K562 (cell line): ENCODE measurements around the gene SBNO1. TPM values are rescaled to one million over a fixed set of nuclear protein-coding genes. Genes with fewer than 3 reads are reported as not detected.
"Not testable (repeated sequence)": the region's sequence is repeated elsewhere in the genome, so short reads cannot be mapped to it uniquely, and the experiment has no call there.

Source experiments
- DACH1 ChIP-seq: fragments of 450-650 bp; IDR thresholded peaks from 2 replicates; pipeline ENCODE4 v1.6.1; 2018; ENCODE audit not compliant: partially characterized antibody
- EP400 ChIP-seq: fragments of 450-650 bp; IDR thresholded peaks from 2 replicates; pipeline ENCODE4 v1.6.1; 2017; ENCODE audit warnings: antibody characterized with exemption, mild to moderate bottlenecking, moderate library complexity
- ETV1 ChIP-seq: fragments of 450-650 bp; conservative IDR thresholded peaks from 2 replicates; pipeline ENCODE4 v1.6.1; 2016; ENCODE audit warnings: missing genetic modification characterization, control low read depth, low read depth, missing compliant biosample characterization
- HDAC1 ChIP-seq, 2 experiments: fragments of 450-650 bp; IDR thresholded peaks; 2 replicates each; pipeline ENCODE4 v1.6.1; 2016 to 2017; ENCODE audit warnings: inconsistent platforms in 1 of 2, mild to moderate bottlenecking in 1 of 2, moderate library complexity in 1 of 2
- LEF1 ChIP-seq: fragments of 450-650 bp; IDR thresholded peaks from 2 replicates; pipeline ENCODE4 v1.6.1; 2016; ENCODE audit warnings: mild to moderate bottlenecking
- MAFG ChIP-seq: fragments of 450-650 bp; conservative IDR thresholded peaks from 2 replicates; pipeline ENCODE4 v1.6.1; 2016; ENCODE audit warnings: missing genetic modification characterization, missing compliant biosample characterization
- MGA ChIP-seq: fragments of 450-650 bp; IDR thresholded peaks from 2 replicates; pipeline ENCODE4 v1.6.1; 2016; ENCODE audit warnings: mild to moderate bottlenecking, moderate library complexity
- NCOA1 ChIP-seq: fragments of 450-650 bp; IDR thresholded peaks from 2 replicates; pipeline ENCODE4 v1.6.1; 2016; ENCODE audit warnings: low read depth
- NFIC ChIP-seq: fragments of 450-650 bp; IDR thresholded peaks from 2 replicates; pipeline ENCODE4 v1.6.1; 2017; ENCODE audit warnings: mild to moderate bottlenecking, inconsistent platforms
- POLR2AphosphoS5 ChIP-seq: IDR thresholded peaks from 2 replicates; pipeline ENCODE4 v1.6.1; 2011; ENCODE audit warnings: mild to moderate bottlenecking, low read depth, low read length, moderate library complexity; ENCODE audit not compliant: control insufficient read depth, insufficient read depth
- SMAD4 ChIP-seq: fragments of 250-450 bp; sonication (Bioruptor Pico); conservative IDR thresholded peaks from 2 replicates; pipeline ENCODE4 v1.8.0; 2021; ENCODE audit warnings: inconsistent platforms, mild to moderate bottlenecking, moderate library complexity
- SMARCA4 ChIP-seq: fragments of 450-650 bp; IDR thresholded peaks from 2 replicates; pipeline ENCODE4 v1.6.1; 2016
- TAL1 ChIP-seq: fragments of 450-650 bp; IDR thresholded peaks from 2 replicates; pipeline ENCODE4 v1.6.1; 2016; ENCODE audit warnings: mild to moderate bottlenecking
- TEAD2 ChIP-seq: fragments of 450-650 bp; IDR thresholded peaks from 2 replicates; pipeline ENCODE4 v1.6.1; 2016; ENCODE audit warnings: missing genetic modification characterization, control low read depth, missing compliant biosample characterization
- TEAD4 ChIP-seq, 2 experiments: sonication (generic) in 1 of 2; formaldehyde crosslinking in 1 of 2; IDR thresholded peaks; 2 replicates each; pipeline versions ENCODE4 v1.6.1 to v1.8.0; 2012 to 2022; ENCODE audit warnings: borderline replicate concordance in 1 of 2, inconsistent platforms in 1 of 2, low read length in 1 of 2, mild to moderate bottlenecking in 1 of 2, missing genetic modification reagents in 1 of 2
- TFAP4 ChIP-seq: sonication (generic); formaldehyde crosslinking; IDR thresholded peaks from 2 replicates; pipeline ENCODE4 v1.8.0; 2022; ENCODE audit warnings: missing genetic modification reagents, mild to moderate bottlenecking, moderate library complexity, borderline replicate concordance
- polyA plus RNA-seq, 8 experiments: library from polyadenylated mRNA; depleted of rRNA in 4 of 8; stranded (reverse) in 5 of 8; unstranded in 3 of 8; fragments of >200 nt; fragmentation: Nextera tagmentation in 2 of 8; fragmentation: Illumina TruSeq in 1 of 8; extraction: Ambion mirVana in 2 of 8; extraction: Trizol in 1 of 8; gene quantifications; 2 replicates each; pipeline versions ENCODE4 v1.2.1 to v1.2.3, GENCODE V29; 2011 to 2014; ENCODE audit warnings: inconsistent platforms in 1 of 8, missing spikeins in 1 of 8
- total RNA-seq, 7 experiments: library from RNA; depleted of rRNA in 6 of 7; stranded (reverse); fragments of >200 nt in 6 of 7; fragmentation: Illumina TruSeq in 2 of 7; extraction: Trizol in 2 of 7; gene quantifications; 2 replicates each; pipeline versions ENCODE4 v1.2.1 to v1.2.3, GENCODE V29; 2011 to 2021; ENCODE audit warnings: low replicate concordance in 1 of 7

Gene SBNO1
- total and polyA plus RNA-seq, 9 of the 15 experiments (the other 6 are each of a cell fraction or from before 2014, with no cell fraction given), result 14.9 to 77.1 (median 35.9) TPM

- TF ChIP-seq MGA (peak; percentile 70), EP400 (peak; percentile 65), SMARCA4 (peak; percentile 75), TFAP4 (CRISPR knock-in tag) (peak; percentile 13; the same call in 1 of the 2 replicates), ETV1 (tag) (peak; percentile 42; the same call in 1 of the 2 replicates), SMAD4 (peak; percentile 63), TEAD4 (IDR thresholded peaks at IDR 0.05; ENCODE audit: low read length) (peak; percentile 20; the same call in 1 of the 2 replicates), NFIC (peak; percentile 80), POLR2AphosphoS5 (0 out of 2 replicates have a peak, but pooled peaks have one; percentile 23), TEAD2 (tag) (0 out of 2 replicates have a peak, but pooled peaks have one; percentile 55), NCOA1 (peak; percentile 25; the same call in 1 of the 2 replicates), MAFG (tag) (0 out of 2 replicates have a peak, but pooled peaks have one; percentile 13), LEF1 (peak; percentile 58; the same call in 1 of the 2 replicates), TAL1 (peak; percentile 86), HDAC1 (IDR thresholded peaks at IDR 0.05) (peak in 1 of 2 experiments; percentile 82; a peak in 2 of 4 replicates), DACH1 (peak; percentile 55)
- not testable (repeated sequence) for TF ChIP-seq TEAD4 (CRISPR knock-in tag; IDR thresholded peaks at IDR 0.05; ENCODE audit: borderline replicate concordance)
These were observed 7.8 kb upstream of the SBNO1 start (continued) for GRCh38 chr12:123372415-123372814.
